H1 (cell line): Measurements from ENCODE around the gene NPHS2. TPM values are rescaled to one million over a fixed set of nuclear protein-coding genes. Genes with fewer than 3 reads are reported as not detected.

ENCODE experiments used
- CTCF ChIA-PET: fragments of 300-600 bp; sonication (Branson Sonifier 250); formaldehyde crosslinking; loops from one replicate; lab custom pipeline; 2021; ENCODE audit not compliant: partially characterized antibody; lab: Charles Lee
- POLR2A ChIA-PET: fragments of 300-600 bp; sonication (Branson Sonifier 250); formaldehyde crosslinking; loops from one replicate; lab custom pipeline; 2021; ENCODE audit warnings: inconsistent platforms; ENCODE audit not compliant: partially characterized antibody; lab: Charles Lee
- DNase-seq, 2 experiments: peaks; one replicate each; pipeline versions ENCODE4 v3.0.0 to v3.0.0-alpha.2; 2010 to 2022; ENCODE audit warnings: low spot score in 2 of 2, low read depth in 1 of 2, mixed read lengths in 1 of 2
- FAIRE-seq: peaks from 2 replicates; lab custom pipeline; 2011; peaks lifted over from hg19 to GRCh38; lab: Jason Lieb, UNC
- H2AFZ ChIP-seq: 2 replicates; pipeline ENCODE4 v1.8.1; 2012; ENCODE audit warnings: low read length, inconsistent platforms
- H2AK5ac ChIP-seq: 2 replicates; pipeline ENCODE4 v1.6.1; 2013; ENCODE audit warnings: low read depth, low read length
- H2BK120ac ChIP-seq: replicated peaks from 2 replicates; pipeline ENCODE3; 2013; ENCODE audit warnings: low read depth, low read length, inconsistent platforms
- H2BK12ac ChIP-seq: 2 replicates; pipeline ENCODE4 v1.6.1; 2013; ENCODE audit warnings: low read depth, low read length
- H2BK15ac ChIP-seq: 2 replicates; pipeline ENCODE4 v1.6.1; 2013; ENCODE audit warnings: low read length
- H2BK20ac ChIP-seq: 2 replicates; pipeline ENCODE4 v1.6.1; 2013; ENCODE audit warnings: low read length
- H2BK5ac ChIP-seq: 2 replicates; pipeline ENCODE4 v1.6.1; 2013; ENCODE audit warnings: low read depth, low read length
- H3K14ac ChIP-seq: 2 replicates; pipeline ENCODE4 v1.6.1; 2013; ENCODE audit warnings: inconsistent platforms; ENCODE audit not compliant: insufficient read length
- H3K18ac ChIP-seq: 2 replicates; pipeline ENCODE4 v1.6.1; 2013; ENCODE audit warnings: low read length; ENCODE audit errors: extremely low read depth
- H3K23ac ChIP-seq: 2 replicates; pipeline ENCODE4 v1.6.1; 2013; ENCODE audit warnings: inconsistent platforms; ENCODE audit not compliant: insufficient read length
- H3K23me2 ChIP-seq: 2 replicates; pipeline ENCODE4 v1.6.1; 2013; ENCODE audit warnings: low read depth, low read length
- H3K27ac ChIP-seq: 2 replicates; pipeline ENCODE4 v1.6.1; 2011; ENCODE audit warnings: low read depth, low read length, inconsistent platforms
- H3K27me3 ChIP-seq, 4 experiments: replicated peaks in 1 of 4; 1 replicate in 1 of 4; 2 replicates in 3 of 4; pipeline versions ENCODE4 v1.6.1 to v1.8.1; 2011 to 2013; ENCODE audit warnings: low read length in 3 of 4, mild to moderate bottlenecking in 3 of 4, inconsistent platforms in 2 of 4, mixed read lengths in 2 of 4, moderate library complexity in 1 of 4; ENCODE audit not compliant: control insufficient read depth in 3 of 4, insufficient read depth in 3 of 4; ENCODE audit errors: extremely low read depth in 1 of 4
- H3K36me3 ChIP-seq, 4 experiments: 2 replicates each; pipeline versions ENCODE4 v1.6.1 to v1.8.1; 2011 to 2013; ENCODE audit warnings: mild to moderate bottlenecking in 4 of 4, low read length in 3 of 4, moderate library complexity in 2 of 4, control low read depth in 1 of 4, inconsistent platforms in 1 of 4; ENCODE audit not compliant: insufficient read depth in 4 of 4, control insufficient read depth in 2 of 4
- H3K4ac ChIP-seq: replicated peaks from 2 replicates; pipeline ENCODE3; 2013; ENCODE audit warnings: low read length, low read depth, mixed read lengths, inconsistent platforms; ENCODE audit not compliant: insufficient read length
- H3K4me1 ChIP-seq, 4 experiments: replicated peaks in 1 of 4; 1 replicate in 1 of 4; 2 replicates in 3 of 4; pipeline versions ENCODE4 v1.6.1 to v1.8.1; 2011 to 2013; ENCODE audit warnings: low read length in 3 of 4, inconsistent platforms in 2 of 4, mixed read lengths in 1 of 4; ENCODE audit not compliant: insufficient read depth in 4 of 4, control insufficient read depth in 3 of 4
- H3K4me2 ChIP-seq, 2 experiments: 2 replicates each; pipeline versions ENCODE4 v1.6.1 to v1.8.1; 2011 to 2013; ENCODE audit warnings: low read depth in 2 of 2, low read length in 2 of 2, control low read depth in 1 of 2, inconsistent platforms in 1 of 2, mild to moderate bottlenecking in 1 of 2; ENCODE audit not compliant: insufficient read depth in 1 of 2
- H3K4me3 ChIP-seq, 4 experiments: fragments of 200-600, 300-600 bp in 1 of 4; sonication (generic), shearing (Covaris generic), sonication (Bioruptor Twin) in 1 of 4; 2 replicates each; pipeline versions ENCODE4 v1.5.1 to v1.8.1; 2011 to 2016; ENCODE audit warnings: low read length in 4 of 4, low read depth in 3 of 4, control low read depth in 2 of 4, inconsistent platforms in 2 of 4, mild to moderate bottlenecking in 2 of 4, mixed read lengths in 1 of 4, moderate library complexity in 1 of 4; ENCODE audit not compliant: insufficient read depth in 2 of 4; ENCODE audit errors: extremely low read depth in 1 of 4
- H3K56ac ChIP-seq: replicated peaks from 2 replicates; pipeline ENCODE3; 2013; ENCODE audit warnings: low read depth, mild to moderate bottlenecking, mixed read lengths, low read length, inconsistent platforms; ENCODE audit not compliant: insufficient read length
- H3K79me1 ChIP-seq: 2 replicates; pipeline ENCODE4 v1.6.1; 2013; ENCODE audit warnings: low read depth, low read length, control low read depth
- H3K79me2 ChIP-seq, 2 experiments: 2 replicates each; pipeline versions ENCODE4 v1.6.1 to v1.8.1; 2012 to 2013; ENCODE audit warnings: low read length in 2 of 2, mild to moderate bottlenecking in 2 of 2, inconsistent platforms in 1 of 2; ENCODE audit not compliant: insufficient read depth in 2 of 2, control insufficient read depth in 1 of 2
- H3K9ac ChIP-seq, 4 experiments: replicated peaks in 1 of 4; 1 replicate in 1 of 4; 2 replicates in 3 of 4; pipeline versions ENCODE4 v1.6.1 to v1.8.1; 2011 to 2013; ENCODE audit warnings: low read depth in 3 of 4, low read length in 3 of 4, control low read depth in 2 of 4, mild to moderate bottlenecking in 2 of 4, moderate library complexity in 2 of 4, inconsistent platforms in 1 of 4; ENCODE audit errors: extremely low read depth in 1 of 4
- H3K9me3 ChIP-seq, 2 experiments: 2 replicates each; pipeline versions ENCODE4 v1.6.1 to v1.8.1; 2012 to 2013; ENCODE audit warnings: mild to moderate bottlenecking in 2 of 2, moderate library complexity in 2 of 2, control low read depth in 1 of 2, inconsistent platforms in 1 of 2, low read depth in 1 of 2, low read length in 1 of 2, mixed read lengths in 1 of 2; ENCODE audit not compliant: insufficient read depth in 2 of 2
- H4K20me1 ChIP-seq, 2 experiments: replicated peaks in 1 of 2; 2 replicates each; pipeline versions ENCODE3 to v1.8.1; 2011 to 2013; ENCODE audit warnings: inconsistent platforms in 2 of 2, low read length in 2 of 2, mild to moderate bottlenecking in 1 of 2; ENCODE audit not compliant: insufficient read depth in 2 of 2, control insufficient read depth in 1 of 2
- H4K5ac ChIP-seq: 2 replicates; pipeline ENCODE4 v1.6.1; 2013; ENCODE audit warnings: low read length, low read depth, mixed read lengths, inconsistent platforms; ENCODE audit not compliant: insufficient read length
- H4K8ac ChIP-seq: 2 replicates; pipeline ENCODE4 v1.8.0; 2013; ENCODE audit warnings: mild to moderate bottlenecking, moderate library complexity, low read length, inconsistent platforms; ENCODE audit not compliant: insufficient read depth; ENCODE audit errors: extremely low read depth
- H4K91ac ChIP-seq: replicated peaks from 2 replicates; pipeline ENCODE3; 2013; ENCODE audit warnings: low read length, mixed read lengths, inconsistent platforms; ENCODE audit not compliant: insufficient read length
- BCL11A ChIP-seq, 2 experiments: IDR thresholded peaks; one replicate each; pipeline ENCODE4 v1.6.1; 2011; ENCODE audit warnings: low read depth in 2 of 2, low read length in 2 of 2, mild to moderate bottlenecking in 2 of 2
- CBX5 ChIP-seq: fragments of 300-800, 300-1000 bp; sonication (generic); IDR thresholded peaks from 2 replicates; pipeline ENCODE4 v1.7.1; 2016; ENCODE audit warnings: antibody characterized with exemption, low read length, low read depth
- CBX8 ChIP-seq: fragments of 300-800, 300-1000 bp; sonication (generic); IDR thresholded peaks from 2 replicates; pipeline ENCODE4 v1.7.1; 2016; ENCODE audit warnings: low read depth, low read length, borderline replicate concordance
- CHD2 ChIP-seq: IDR thresholded peaks from 2 replicates; pipeline ENCODE4 v1.6.1; 2012; ENCODE audit warnings: low read length, improper control_type of control experiment
- GABPA ChIP-seq: IDR thresholded peaks from 2 replicates; pipeline ENCODE4 v1.6.1; 2011; ENCODE audit warnings: mild to moderate bottlenecking, low read length, moderate library complexity, borderline replicate concordance; ENCODE audit not compliant: insufficient read depth
- KDM4A ChIP-seq: IDR thresholded peaks from one replicate; pipeline ENCODE4 v1.7.1; 2012; ENCODE audit warnings: low read depth, mild to moderate bottlenecking, moderate library complexity, low read length, inconsistent platforms; ENCODE audit not compliant: severe bottlenecking
- KDM5A ChIP-seq: fragments of 200-600 bp; IDR thresholded peaks from 2 replicates; pipeline ENCODE4 v1.7.1; 2012; ENCODE audit warnings: mild to moderate bottlenecking, low read length, inconsistent platforms, mixed read lengths
- POLR2AphosphoS5 ChIP-seq: IDR thresholded peaks from 2 replicates; pipeline ENCODE4 v1.6.1; 2011; ENCODE audit warnings: low read depth, low read length
- RFX5 ChIP-seq: IDR thresholded peaks from 2 replicates; pipeline ENCODE4 v1.6.1; 2011; ENCODE audit warnings: low read depth, low read length, improper control_type of control experiment, borderline replicate concordance
- RNF2 ChIP-seq: fragments of 200-900, 300-1000 bp; sonication (generic); IDR thresholded peaks from 2 replicates; pipeline ENCODE4 v1.7.1; 2016; ENCODE audit warnings: borderline replicate concordance, low read depth, mild to moderate bottlenecking, antibody characterized with exemption, low read length; ENCODE audit not compliant: poor library complexity, severe bottlenecking; ENCODE audit errors: missing control alignments
- SIN3A ChIP-seq, 2 experiments: IDR thresholded peaks in 1 of 2; conservative IDR thresholded peaks in 1 of 2; 2 replicates each; pipeline ENCODE4 v1.6.1; 2011 to 2012; ENCODE audit warnings: low read length in 2 of 2, improper control_type of control experiment in 1 of 2, low read depth in 1 of 2, mild to moderate bottlenecking in 1 of 2
- TAF7 ChIP-seq: optimal IDR thresholded peaks from 2 replicates; pipeline ENCODE3; 2011; ENCODE audit warnings: low read depth, mild to moderate bottlenecking, inconsistent platforms, low read length, moderate library complexity, borderline replicate concordance
- TBP ChIP-seq: IDR thresholded peaks from 2 replicates; pipeline ENCODE4 v1.6.1; 2011; ENCODE audit warnings: low read depth, low read length, improper control_type of control experiment
- YY1 ChIP-seq: IDR thresholded peaks from 2 replicates; pipeline ENCODE4 v1.6.1; 2011; ENCODE audit warnings: low read depth, mild to moderate bottlenecking, low read length
- ZNF274 ChIP-seq: IDR thresholded peaks from 2 replicates; pipeline ENCODE4 v1.7.0; 2012; ENCODE audit warnings: low read length, borderline replicate concordance; ENCODE audit errors: extremely low read depth
- WGBS, 2 experiments: shearing (Covaris generic) in 1 of 2; methylation state at CpG; one replicate each; pipeline versions ENCODE4 v1.1.6 to v1.1.7; 2013 to 2015; ENCODE audit warnings: low lambda C conversion rate in 2 of 2, mixed read lengths in 2 of 2, inconsistent platforms in 1 of 2, low coverage in 1 of 2, missing lambda C conversion rate in 1 of 2; ENCODE audit not compliant: insufficient replicate concordance in 2 of 2, insufficient coverage in 1 of 2, insufficient read length in 1 of 2; ENCODE audit errors: extremely low coverage in 1 of 2, missing lambda C conversion rate in 1 of 2; 5-methylcytosine and 5-hydroxymethylcytosine counted together
- polyA plus RNA-seq, 7 experiments: library from polyadenylated mRNA; depleted of rRNA in 3 of 7; stranded (reverse) in 5 of 7; unstranded in 2 of 7; fragments of >200 nt in 5 of 7; fragments of 200-250 nt in 2 of 7; gene quantifications; 1 replicate in 5 of 7; 2 replicates in 1 of 7; 4 replicates in 1 of 7; pipeline versions ENCODE4 v1.2.1 to v1.2.3, GENCODE V29; 2011 to 2013; ENCODE audit warnings: missing spikeins in 2 of 7, mixed read lengths in 2 of 7
- total RNA-seq: library from RNA; stranded (reverse); fragmentation: NEBNext Ultra II Directional; extraction: Animal tissue kit (Norgen Biotek cat#: 25700); gene quantifications from 2 replicates; pipeline ENCODE4 v1.2.1, GENCODE V29; 2021

Gene NPHS2
- total and polyA plus RNA-seq, 2 of the 8 experiments (the other 6 are each of a cell fraction or from before 2014, with no cell fraction given): not detected

- Histone ChIP-seq H3K14ac (no peak overlapping the region), H4K20me1 (no peaks in the 10 kb centered on the region), H3K4me3 (no peak overlapping the region), H3K23me2 (no peaks in the 10 kb centered on the region), H2BK120ac (no peak overlapping the region), H3K9me3 (peaks cover 11% of the 10 kb centered on the region in 2 experiments), H3K4ac (no peak overlapping the region), H4K8ac (no peak overlapping the region), H2BK5ac (no peak overlapping the region), H3K18ac (no peak overlapping the region), H3K9ac (no peak overlapping the region), H3K23ac (no peak overlapping the region), H4K5ac (no peak overlapping the region), H2AFZ (no peak overlapping the region), H2BK15ac (no peak overlapping the region), H3K4me2 (no peak overlapping the region), H3K79me1 (no peaks in the 10 kb centered on the region), H3K56ac (no peak overlapping the region), H3K27me3 (no peaks in the 10 kb centered on the region), H3K4me1 (no peaks in the 10 kb centered on the region), H2BK20ac (no peak overlapping the region), H3K79me2 (no peaks in the 10 kb centered on the region), H2AK5ac (no peak overlapping the region), H3K36me3 (no peaks in the 10 kb centered on the region), H2BK12ac (no peak overlapping the region), H4K91ac (no peak overlapping the region), H3K27ac (no peak overlapping the region)
- ChIA-PET POLR2A (no interaction called here), CTCF (no interaction called here)
- WGBS, 2 experiments: 89% methylated on average over 2 of the region's 2 CpGs; no CpG with 5 or more reads in 1 of the 2 experiments
- DNase-seq (no peak), FAIRE-seq (no peak)
- TF ChIP-seq ZNF274 (no peak), KDM4A (no peak), YY1 (no peak), RNF2 (no peak), TAF7 (no peak), CBX8 (no peak), CBX5 (no peak), POLR2AphosphoS5 (no peak), KDM5A (no peak), CHD2 (no peak), RFX5 (no peak), GABPA (no peak), TBP (no peak), SIN3A (conservative IDR thresholded peaks at IDR 0.05 in 1 of 2, IDR thresholded peaks at IDR 0.05 in 1 of 2; ENCODE audit: low read depth in 1 of 2, low read length in 2 of 2) (no peak), BCL11A (IDR thresholded peaks at IDR 0.05; ENCODE audit: low read depth in 2 of 2, low read length in 2 of 2) (no peak)
Observed at GRCh38 chr1:179541774-179542173, 34.0 kb downstream of the NPHS2 start.
